D721Med (cell line): Measurements from ENCODE around the gene PIK3R1.

Experiments used
- DNase-seq: peaks from one replicate; pipeline ENCODE4 v3.0.0; 2011; ENCODE audit warnings: low spot score; ENCODE audit not compliant: insufficient read length
- FAIRE-seq: peaks from 2 replicates; lab custom pipeline; 2011; peaks lifted over from hg19 to GRCh38; lab: Jason Lieb, UNC
- TF ChIP-seq, protein P1 (sequence below): IDR thresholded peaks from 2 replicates; pipeline ENCODE4 v1.5.1; 2012; ENCODE audit warnings: mild to moderate bottlenecking, control low read depth; ENCODE audit not compliant: insufficient read depth; ENCODE audit errors: missing control alignments

PIK3R1 gene

DNA sequence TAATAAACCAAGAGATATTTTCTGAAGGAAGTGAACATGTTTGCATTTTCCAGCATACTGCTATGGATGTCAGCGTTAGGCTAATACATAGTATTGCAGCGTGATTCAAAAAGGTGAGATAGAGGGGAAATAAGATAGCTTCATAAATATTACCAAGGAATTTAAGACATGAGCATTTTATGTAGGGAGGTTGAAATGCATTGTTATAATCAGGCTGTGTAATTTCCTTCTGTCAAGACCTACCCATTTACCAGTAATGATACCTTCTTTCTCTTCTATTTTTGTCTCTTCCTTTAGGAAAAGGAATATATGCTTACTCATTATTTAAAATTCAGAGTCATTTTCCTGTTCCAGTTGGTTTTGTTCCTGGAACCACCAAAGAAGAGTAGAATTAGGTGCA, 33.3 kb downstream of the PIK3R1 start:
- no peak for FAIRE-seq
- no peak for DNase-seq
- TF ChIP-seq, protein P1, sequence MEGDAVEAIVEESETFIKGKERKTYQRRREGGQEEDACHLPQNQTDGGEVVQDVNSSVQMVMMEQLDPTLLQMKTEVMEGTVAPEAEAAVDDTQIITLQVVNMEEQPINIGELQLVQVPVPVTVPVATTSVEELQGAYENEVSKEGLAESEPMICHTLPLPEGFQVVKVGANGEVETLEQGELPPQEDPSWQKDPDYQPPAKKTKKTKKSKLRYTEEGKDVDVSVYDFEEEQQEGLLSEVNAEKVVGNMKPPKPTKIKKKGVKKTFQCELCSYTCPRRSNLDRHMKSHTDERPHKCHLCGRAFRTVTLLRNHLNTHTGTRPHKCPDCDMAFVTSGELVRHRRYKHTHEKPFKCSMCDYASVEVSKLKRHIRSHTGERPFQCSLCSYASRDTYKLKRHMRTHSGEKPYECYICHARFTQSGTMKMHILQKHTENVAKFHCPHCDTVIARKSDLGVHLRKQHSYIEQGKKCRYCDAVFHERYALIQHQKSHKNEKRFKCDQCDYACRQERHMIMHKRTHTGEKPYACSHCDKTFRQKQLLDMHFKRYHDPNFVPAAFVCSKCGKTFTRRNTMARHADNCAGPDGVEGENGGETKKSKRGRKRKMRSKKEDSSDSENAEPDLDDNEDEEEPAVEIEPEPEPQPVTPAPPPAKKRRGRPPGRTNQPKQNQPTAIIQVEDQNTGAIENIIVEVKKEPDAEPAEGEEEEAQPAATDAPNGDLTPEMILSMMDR, result no peak

DNA sequence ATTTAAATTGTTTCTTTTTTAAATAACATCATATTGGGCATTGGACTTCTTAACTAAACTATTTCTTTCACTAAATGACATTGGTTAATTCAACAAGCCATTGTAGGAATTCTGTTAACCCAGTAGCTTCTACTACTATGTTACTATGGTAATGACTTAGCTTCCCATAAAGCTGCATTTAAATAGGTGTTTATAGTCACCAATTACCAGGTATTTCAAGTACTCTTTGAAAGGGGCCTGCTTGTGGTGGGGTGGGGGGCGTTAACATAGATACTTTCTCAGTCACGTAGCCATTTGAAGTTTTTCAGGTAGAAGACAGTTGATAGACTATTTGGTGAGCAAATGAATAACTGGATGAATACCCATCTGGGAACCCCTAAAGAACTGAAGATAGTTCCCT, 34.0 kb downstream of the PIK3R1 start:
- TF ChIP-seq, protein P1, result no peak
- FAIRE-seq (no peak), DNase-seq (no peak)

DNA sequence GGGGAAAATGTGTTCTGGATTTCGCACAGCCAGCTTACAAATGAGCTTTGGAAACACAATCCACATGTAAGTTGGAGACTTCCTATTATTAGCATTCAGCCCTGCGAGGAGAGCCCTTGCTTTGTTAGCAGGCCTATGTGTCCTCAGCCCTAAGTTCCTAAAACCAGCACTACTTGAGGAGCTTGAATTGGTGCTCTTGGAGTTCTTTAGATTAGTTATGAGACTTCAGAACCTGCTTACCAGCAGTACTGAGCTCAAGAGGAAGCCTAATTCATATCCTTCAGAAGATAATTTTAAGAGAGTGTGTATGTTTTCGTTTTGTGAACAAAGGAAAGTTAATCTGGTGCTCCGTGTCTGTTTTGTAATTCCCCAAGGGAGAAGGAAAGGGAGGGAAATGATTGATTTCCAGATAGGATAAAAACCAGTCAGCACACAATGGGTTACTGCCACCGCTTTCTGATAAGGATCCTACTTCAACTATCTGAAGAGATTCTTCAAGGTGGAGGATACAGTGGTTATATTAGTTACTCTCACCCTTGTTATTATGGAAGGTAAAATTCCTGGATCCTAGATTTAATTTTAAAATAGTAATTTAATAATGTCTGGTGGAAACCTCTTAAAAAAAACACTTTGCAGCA, 35.2 kb downstream of the PIK3R1 start:
- no peak for DNase-seq
- TF ChIP-seq, protein P1, result no peak
- no peak for FAIRE-seq

DNA sequence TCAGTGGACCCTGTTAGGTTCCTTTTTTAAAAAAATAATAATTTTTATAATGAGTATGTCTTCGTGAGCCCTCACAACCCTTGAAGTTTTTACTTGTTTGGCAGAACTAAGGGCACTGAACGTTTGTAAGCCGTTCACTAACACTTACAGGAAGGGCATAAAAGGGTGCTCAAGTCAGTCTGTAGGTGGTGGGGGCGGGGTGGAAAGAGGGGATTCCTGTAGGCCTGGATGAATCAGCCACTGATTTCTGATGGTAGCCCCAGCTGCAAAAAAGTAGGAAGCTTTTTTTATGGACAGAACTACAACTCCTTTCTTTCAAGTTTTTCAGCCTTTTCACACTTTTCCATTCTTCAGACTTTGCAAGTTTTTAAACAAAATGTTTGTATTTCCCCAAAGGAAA, 35.8 kb downstream of the PIK3R1 start:
- FAIRE-seq (no peak), DNase-seq (no peak)
- TF ChIP-seq, protein P1, result no peak

DNA sequence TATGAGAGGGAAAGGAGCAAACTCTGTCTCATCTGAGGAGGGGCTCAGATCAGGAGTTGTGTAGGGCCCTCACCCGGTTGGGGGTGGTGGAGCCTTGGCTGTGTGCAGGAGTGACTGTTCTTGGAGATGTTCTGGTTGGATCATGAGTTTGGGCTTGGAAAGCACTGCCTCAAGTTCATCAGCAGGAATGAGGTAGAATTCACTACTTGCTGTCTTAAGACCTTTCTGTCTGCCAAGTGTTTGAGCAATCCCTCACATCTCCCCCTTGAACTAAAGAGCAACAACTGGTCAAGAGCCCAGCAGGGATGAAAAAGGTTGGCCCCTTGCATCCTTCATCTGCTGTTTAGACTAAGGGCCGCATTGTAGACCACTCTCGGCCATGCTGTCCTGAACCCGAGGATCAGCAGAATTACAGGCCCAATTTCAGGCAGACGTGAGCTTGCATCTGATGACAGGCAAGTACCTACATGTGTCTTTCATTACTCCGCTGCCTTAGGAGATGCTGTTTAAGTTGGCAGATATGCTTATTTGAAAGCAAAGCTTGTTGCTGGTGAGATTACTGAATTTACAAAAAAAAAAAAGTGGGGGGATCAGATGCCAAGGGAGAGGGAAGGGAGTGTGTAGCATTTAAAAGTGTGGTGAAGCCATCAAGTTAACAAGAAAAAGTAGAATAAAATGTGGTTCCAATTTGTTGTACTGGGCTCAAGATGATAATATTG, 36.4 kb downstream of the PIK3R1 start:
- DNase-seq, result no peak
- FAIRE-seq, result no peak

DNA sequence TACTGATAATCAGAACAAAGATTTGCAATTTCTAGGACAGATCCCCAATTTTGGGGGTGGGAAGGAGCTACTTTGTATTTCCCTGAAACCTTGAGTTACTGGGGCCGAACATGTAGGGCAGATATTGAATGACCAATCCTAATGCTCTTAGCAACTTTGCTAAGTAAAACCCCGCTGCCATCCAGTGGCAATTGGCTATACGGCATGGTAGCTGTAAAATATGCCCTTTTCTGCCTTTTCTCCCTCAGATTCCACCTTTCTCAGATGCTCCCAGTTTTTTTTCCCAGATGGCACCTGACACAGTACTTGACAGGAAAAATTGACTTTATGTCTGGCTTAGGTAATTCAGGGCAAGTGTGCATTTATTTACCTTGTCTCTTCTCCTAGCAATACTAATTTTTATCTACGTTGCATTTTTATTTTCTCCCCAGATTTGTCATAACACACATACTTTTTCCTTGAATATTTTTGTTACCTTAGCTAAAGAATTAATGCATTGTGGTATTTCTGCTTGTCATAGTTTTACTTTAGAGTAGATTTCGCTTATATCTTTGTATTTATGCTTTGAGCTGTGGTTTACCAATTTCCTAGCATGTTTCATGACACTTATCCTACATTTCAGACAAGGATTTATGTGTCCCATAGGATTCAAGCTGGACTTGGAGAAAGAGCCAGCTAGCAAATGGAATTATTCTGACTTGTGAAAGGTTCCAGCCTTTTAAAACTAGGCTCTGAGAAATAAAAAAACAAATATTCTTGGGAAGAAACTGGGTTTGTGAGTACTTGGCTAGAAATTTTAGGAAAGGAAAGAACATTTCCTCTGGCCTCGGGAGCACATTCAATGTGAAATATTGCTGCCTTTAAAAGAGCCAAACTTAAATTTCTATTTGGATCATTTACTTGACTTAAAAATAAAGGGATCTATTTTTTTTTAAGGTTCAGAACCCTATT, 37.4 kb downstream of the PIK3R1 start:
- TF ChIP-seq, protein P1, result peak; percentile 92
- peak; percentile 67 for FAIRE-seq

More for the DNA sequence above, 36.4 kb downstream of the PIK3R1 start:
- TF ChIP-seq, protein P1, result no peak

More for the DNA sequence above, 37.4 kb downstream of the PIK3R1 start:
- peak; percentile 36 for DNase-seq
